G401.6 (cell line): ENCODE measurements around the gene WFIKKN2.

Experiments
- FAIRE-seq: peaks from 2 replicates; lab custom pipeline; 2012; peaks lifted over from hg19 to GRCh38; lab: Jason Lieb, UNC

Gene WFIKKN2

DNA sequence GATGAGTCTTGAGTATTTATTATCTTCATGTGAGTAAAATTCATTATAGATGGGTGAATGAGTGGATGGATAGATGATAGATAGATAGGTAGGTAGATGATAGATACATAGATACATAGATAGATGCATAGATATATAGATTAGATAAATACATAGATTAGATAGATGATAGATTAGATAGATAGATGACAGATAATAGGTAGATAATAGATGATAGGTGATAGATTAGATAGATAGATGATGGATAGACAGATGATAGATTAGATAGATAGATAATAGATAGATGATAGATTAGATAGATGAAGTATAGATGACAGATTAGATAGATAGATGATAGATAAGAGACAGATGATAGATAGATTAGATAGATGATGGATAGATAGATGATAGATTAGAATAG is 21.8 kb upstream of the WFIKKN2 start:
- FAIRE-seq, result no peak

DNA sequence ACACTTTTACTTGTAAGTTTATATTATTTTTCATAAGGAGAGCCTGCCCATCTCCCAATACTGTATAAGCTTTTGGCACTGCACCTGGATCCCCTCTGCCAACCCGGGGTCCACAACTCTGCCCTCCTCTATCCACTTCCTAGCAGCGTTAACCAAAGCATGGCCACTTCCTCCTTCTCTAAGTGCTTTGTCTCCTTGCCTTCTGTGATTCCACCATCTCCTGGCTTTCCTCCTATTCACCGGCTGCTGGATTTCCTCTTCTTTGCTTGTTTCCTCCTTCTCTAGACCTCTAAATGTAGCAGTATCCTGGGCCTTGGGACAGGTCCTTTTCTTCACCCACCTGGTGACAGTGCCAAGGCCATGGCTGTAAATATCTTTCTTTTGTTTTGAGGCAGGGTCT is 20.0 kb upstream of the WFIKKN2 start:
- FAIRE-seq, result no peak

DNA sequence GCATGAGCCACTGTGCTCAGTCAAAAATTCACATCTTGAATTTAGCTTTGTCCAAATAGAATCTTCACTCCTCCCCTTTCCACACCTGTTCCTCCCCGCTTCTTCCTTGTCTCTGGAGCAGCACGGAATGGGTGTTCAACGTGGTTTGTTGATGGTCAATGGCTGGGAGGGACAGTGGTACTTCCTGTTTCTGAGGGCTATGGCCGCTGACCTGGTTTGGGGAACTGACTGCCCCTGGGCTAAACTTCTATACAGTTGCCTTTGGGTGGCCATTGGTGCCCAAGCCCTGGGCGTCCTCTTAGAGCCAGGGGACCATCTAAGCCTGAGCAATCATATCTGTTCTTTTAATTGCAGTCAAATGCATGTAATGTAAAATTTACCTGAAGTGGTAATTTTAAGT is 19.1 kb upstream of the WFIKKN2 start:
- FAIRE-seq, result no peak

DNA sequence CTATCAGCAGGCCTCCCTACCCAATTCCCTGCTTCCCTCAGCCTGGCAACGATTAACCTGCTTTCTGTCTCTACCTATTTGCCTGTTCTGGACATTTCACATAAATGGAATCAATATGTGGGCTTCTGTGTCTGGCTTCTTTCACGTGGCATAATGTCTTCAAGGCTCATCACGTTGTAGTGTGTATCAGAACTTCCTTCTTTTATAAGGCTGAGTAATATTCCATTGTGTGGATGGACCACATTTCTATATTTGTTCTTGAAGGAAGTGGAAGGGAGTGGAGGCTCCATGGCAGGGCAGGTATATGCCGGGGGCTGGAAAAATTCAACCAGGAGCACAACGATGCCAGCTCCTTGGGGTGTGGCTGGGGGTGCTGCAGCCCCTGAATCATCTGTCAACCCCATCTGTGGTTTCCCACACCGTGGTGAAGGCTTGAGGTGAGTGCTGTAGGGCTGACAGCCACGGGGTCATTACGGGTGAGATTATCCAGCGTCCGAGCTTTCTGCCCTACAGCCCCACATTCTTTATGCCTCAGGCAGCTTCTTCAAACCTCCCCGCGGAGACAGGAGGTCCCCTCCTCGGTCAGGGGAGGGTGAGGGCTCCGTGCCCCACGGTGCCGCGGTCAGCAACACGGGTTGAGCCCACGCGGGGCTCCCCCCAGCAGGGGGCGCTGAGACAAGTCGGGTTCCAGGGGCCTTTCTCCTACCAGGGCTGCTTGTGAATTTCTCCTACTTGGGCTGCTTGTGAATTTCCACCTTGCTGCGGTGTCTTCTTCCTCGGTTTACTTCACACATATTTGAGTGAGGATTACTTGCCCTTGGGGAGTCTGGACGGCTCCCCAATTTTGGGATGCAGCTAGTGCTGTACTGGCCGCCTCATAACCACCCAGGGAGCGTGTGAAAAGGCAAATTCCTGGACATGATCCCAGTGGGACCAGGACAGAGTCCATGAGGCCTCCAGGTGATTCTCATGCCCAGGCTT is 18.3 kb upstream of the WFIKKN2 start:
- FAIRE-seq, result no peak

GRCh38 chr17:50817838-50818237 is 17.5 kb upstream of the WFIKKN2 start:
- FAIRE-seq, result no peak

- no peak for FAIRE-seq
Observed at GRCh38 chr17:50818261-50818660, 17.1 kb upstream of the WFIKKN2 start.

DNA sequence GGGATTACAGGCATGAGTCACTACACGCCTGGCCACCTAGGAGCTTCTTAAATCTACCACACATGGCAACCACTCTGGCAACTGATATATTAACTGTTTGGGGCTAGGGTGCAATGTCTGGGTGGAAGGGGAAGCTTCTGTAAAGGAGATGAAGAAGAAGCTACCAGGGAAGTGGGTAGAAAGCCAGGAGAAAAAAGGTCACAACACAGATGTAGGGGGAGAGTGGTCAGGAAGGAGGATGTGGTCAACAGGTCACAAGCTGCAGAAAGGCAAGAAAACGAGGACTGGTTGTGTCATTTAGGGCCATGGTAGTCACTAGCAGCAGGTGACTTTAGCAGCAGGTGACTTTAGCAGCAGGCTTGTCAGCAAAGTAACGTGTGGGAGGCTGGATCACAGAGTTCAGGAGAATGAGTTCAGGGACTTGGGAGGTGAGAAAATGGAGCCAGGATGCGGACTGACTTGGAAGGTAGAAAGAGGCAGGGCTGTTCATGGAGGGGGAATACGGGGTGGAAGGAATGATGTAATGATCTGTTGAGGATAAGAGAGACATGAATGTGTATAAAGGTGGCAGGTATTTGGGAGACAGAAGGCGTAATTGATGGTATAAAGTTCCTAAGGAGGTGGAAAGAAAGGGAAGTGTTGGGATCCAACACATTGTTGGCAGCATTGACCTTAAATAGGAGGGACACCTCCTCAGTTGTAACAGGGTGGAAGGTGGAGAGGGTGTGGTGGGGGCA is 16.3 kb upstream of the WFIKKN2 start:
- no peak for FAIRE-seq

- FAIRE-seq, result no peak
Observed at GRCh38 chr17:50820651-50821050, 14.7 kb upstream of the WFIKKN2 start.

DNA sequence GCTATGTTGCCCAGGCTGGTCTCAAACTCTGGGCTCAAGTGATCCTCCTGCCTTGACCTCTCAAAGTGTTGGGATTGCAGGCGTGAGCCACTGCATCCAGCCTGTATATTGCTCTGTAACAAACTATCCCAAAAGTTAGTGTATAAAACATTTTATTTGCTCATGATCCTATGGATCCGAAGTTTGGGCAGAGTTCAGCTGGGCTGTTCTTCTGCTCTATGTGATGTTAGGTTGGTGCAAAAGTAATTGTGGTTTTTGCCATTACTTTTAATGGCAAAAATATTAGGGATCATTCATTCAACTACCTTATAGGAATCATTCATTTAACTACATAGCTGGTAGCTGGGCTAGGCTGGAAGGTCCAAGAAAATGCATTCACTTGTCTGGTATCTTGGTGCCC is 12.8 kb upstream of the WFIKKN2 start:
- FAIRE-seq, result no peak

DNA sequence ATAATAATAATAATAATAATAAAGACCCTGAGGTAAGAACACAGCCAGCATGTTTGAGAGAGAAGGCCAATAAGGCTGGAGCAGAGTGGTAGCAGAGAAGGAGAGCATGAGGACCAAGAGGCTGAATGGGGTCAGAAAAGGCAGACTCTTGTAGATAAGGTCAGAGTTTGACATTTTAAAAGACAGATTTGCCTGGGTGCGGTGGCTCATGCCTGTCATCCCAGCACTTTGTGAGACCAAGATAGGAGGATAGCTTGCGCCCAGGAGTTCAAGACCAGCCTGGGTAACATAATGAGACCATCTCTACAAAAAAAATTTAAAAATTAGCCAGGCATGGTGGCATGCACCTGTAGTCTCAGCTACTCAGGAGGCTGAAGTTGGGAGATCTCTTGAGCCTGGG is 11.0 kb upstream of the WFIKKN2 start:
- no peak for FAIRE-seq

DNA sequence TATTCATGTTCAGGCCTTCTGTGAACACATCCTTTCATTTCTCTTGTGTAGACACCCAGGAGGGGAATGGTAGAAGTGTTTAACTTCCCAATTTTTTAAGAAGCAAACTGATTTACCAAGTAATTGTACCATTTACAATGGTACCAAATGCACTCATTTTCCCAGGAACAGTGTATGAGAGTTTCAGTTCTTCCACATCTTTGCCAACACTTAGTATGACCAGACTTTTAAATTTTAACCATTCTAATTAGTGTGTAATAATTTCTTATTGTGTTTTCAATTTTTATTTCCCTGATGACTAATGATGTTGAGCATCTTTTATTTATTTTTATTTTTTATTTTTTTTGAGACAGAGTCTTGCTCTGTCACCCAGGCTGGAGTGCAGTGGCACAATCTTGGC is 10.2 kb upstream of the WFIKKN2 start:
- FAIRE-seq, result no peak

DNA sequence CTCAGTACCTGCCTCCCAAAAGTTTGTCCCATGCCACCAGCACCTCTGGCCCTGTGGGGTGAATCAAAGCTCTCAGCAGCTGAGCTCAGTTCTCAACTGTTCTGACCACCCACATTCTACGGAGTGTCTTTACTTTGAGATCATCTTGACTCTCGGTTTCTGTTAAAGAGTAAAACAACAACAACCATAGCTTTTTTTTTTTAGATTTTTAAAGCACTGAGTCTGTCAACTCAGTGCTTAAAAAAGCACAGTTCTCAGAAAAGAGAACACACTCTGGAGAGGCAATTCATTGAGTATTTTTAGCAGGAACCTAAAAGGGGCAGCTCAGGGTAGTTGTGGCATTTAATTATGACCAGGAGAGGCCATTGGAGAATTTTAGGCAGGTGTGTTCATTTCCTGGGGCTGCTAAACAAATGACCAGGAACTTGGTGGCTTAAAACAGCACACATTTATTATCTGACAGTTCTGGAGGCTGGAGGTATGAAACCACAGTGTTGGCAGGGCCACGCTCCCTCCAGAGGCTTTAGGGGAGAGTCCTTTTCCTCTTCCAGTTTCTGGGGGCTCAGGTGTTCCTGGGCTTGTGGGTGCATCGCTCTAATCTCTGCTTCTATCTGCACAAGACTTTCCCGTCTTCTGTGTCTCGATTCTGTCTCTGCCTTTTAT is 6.7 kb upstream of the WFIKKN2 start:
- FAIRE-seq, result no peak

- no peak for FAIRE-seq
Observed at GRCh38 chr17:50829332-50829731, 6.1 kb upstream of the WFIKKN2 start.

DNA sequence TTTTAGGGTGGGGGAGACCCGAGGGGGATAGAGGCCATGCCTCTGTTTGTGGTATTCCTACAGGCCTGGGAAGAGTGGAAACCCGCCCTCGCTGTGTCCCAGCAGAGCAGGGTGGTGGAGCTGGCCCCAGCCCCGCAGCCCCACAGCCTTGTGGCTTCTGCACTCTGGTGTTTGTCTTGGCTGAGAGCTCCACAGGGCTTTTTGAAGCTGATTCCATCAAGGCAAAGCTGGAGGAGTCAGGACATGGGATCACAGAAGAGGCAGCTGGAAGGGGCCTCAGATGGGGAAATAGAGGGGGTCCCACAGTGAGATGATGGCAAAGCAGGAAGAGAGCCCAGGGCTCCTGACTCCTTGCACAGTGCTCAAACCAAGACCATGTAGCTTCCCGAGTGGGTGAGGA is 5.0 kb upstream of the WFIKKN2 start:
- no peak for FAIRE-seq

DNA sequence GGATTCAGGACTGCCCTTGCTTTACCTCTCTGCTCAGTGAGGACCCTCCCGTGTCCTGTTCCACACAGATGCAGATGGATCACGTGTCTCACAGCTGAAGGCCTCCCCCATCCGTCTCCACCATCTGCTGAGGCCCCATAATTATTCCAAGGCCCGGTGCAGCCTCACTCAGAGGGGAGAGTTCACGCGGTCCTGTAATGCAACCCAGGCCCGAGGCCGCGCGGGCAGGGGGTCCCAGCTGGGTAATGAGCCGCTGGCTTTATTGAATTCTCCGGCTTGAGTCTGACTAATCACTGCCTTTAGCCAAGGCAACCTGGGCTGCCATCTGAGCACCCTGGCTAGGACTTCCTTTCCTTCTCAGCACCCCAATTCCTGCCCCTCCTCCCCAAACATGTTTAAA is 4.4 kb upstream of the WFIKKN2 start:
- FAIRE-seq, result no peak

DNA sequence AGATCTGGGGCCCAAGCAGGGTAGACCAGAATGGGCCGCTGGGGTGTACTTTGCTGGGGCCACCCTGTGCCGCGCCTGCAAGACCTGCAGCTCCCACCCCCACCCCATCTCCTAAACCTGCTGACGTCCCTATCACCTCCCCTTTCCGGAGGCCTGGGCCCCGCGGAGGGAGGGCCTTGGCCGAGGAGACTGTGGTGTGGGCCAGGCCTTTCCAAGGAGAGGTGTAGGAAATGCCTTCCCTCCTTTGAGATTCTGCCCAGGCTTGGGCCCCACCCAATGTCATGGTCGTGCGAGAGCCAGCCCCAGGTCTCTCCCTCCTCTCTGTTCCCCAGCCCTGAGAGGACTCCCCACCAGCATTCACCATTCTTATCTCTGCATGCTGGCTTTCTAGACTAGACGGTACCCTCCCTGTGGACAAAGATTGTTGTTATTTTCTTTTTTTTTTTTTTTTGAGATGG is 3.9 kb upstream of the WFIKKN2 start:
- FAIRE-seq, result no peak

DNA sequence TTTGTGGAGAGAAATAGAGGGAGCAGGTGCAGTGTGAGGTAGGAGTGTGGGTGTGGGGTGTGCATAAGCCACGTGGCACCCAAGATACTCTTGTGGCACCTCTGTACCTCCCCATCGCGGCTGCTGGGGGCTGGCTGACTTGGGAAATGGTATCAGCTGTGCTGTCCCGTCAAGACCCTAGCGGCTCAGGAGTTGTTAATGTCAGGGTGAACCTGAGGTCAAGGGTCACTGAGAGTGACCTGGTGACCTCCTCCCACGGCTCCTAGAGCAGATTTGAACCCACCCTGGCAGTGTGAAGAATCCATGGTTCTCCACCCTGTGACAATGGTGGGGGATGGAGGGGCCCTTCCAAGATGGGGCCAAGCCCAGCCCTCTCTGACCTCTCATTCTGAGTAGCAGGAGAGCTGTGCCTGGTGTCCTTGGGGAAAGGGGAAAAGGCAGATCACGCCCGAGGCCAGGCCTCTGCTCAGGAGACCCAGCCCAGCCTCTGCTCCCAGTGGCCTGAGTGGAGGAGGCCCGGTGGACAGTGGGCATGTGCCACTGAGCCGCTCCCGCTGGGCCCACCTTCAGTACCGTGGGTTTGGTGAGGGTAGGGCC is 3.0 kb upstream of the WFIKKN2 start:
- no peak for FAIRE-seq

GRCh38 chr17:50832864-50833381 is 2.5 kb upstream of the WFIKKN2 start:
- no peak for FAIRE-seq

GRCh38 chr17:50833510-50834428 is 1.6 kb upstream of the WFIKKN2 start:
- FAIRE-seq, result no peak

- FAIRE-seq, result no peak
Observed at GRCh38 chr17:50834429-50835300, 721 bp upstream of the WFIKKN2 start.
